ENCODE measurements around the gene LHFPL2.
"Not testable (repeated sequence)": the region's sequence is repeated elsewhere in the genome, so short reads cannot be mapped to it uniquely, and the experiment has no call there.

LHFPL2 gene

DNA sequence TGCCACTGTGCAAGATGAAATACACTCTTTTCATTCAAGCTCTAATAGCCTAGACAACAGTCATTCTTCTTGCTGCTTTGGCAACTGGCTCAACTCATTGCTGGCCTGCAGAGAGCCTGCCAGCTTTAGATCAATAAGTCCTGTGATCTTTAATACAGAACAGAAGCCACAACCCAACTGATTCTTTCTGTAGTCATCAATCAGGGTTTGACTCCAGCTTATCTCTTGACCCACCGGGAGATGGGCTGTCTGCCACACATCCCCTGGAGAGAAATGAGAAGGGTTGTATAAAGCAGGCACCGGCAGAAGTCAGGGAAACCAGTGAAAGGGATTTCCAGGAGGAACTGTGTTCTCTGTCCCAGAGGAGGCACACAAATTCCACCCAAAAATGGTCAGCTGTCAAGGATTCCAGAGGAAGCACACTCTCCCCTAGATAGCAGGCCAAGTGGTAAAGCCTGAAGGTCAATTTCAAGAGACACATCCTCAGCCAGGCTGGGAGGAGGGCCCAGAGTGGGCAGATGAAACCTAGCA lies 24.5 kb downstream of the LHFPL2 start:
- DNase-seq (ENCODE audit: extremely low read depth, low read depth) = no peak
- TF ChIP-seq, protein P1, sequence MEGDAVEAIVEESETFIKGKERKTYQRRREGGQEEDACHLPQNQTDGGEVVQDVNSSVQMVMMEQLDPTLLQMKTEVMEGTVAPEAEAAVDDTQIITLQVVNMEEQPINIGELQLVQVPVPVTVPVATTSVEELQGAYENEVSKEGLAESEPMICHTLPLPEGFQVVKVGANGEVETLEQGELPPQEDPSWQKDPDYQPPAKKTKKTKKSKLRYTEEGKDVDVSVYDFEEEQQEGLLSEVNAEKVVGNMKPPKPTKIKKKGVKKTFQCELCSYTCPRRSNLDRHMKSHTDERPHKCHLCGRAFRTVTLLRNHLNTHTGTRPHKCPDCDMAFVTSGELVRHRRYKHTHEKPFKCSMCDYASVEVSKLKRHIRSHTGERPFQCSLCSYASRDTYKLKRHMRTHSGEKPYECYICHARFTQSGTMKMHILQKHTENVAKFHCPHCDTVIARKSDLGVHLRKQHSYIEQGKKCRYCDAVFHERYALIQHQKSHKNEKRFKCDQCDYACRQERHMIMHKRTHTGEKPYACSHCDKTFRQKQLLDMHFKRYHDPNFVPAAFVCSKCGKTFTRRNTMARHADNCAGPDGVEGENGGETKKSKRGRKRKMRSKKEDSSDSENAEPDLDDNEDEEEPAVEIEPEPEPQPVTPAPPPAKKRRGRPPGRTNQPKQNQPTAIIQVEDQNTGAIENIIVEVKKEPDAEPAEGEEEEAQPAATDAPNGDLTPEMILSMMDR (IDR thresholded peaks at IDR 0.05; ENCODE audit: low read depth, low read length) = no peak

DNA sequence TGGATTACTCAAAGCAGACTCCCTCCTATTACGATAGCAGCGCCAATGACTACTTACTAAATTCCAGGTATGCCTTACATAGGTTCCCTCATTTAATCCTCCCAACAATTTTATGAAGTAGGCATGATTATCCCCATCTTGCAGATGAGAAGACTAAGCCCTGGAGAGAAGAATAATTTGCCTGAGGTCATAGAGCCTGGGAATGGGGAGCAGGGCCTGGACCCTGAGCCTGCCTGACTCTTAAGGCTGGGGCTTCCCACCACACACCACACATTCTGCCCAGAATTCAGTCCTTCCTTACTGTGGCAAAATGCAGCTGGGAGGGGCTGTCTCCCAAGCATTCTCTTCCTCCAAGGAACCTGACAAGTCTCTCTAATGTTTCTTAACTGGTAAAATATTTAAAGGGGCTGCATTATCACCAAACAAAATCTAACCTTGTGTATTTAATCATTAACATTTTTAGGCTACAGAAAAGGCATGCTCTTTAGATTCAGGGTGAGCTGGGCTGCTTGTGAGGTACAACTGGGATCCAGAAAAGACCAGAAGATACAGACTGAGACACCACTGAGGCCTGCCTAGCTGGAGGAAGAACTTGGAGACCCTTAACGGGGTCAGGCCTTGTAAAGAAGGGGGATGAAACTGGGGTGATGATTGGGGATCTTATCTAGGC lies 26.1 kb downstream of the LHFPL2 start:
- no peak for DNase-seq (ENCODE audit: extremely low read depth, low read depth)
- TF ChIP-seq, protein P1 (IDR thresholded peaks at IDR 0.05; ENCODE audit: low read depth, low read length) = no peak

DNA sequence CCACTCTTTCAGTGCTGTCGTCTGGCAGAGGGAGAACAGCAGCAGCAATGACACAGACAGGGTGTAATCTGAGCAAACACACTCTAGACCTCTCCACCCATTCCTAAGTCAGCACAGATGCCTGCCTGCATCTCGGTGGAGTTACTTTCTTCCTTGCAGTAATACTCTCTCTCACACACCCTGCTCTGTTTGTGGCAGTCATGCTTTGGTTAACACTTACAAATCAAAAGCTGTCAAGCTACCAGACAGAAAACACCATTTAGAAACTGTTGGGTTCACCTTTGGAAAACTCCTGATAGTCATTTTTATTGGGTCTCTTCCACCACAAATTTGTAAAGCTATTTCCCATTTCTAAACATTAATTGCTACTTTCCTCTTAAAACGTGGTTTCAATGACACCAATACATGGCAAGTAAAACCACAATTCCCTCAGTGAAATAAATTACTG lies 27.3 kb downstream of the LHFPL2 start:
- TF ChIP-seq, protein P1 (IDR thresholded peaks at IDR 0.05; ENCODE audit: low read depth, low read length) = no peak
- no peak for DNase-seq (ENCODE audit: extremely low read depth, low read depth)

DNA sequence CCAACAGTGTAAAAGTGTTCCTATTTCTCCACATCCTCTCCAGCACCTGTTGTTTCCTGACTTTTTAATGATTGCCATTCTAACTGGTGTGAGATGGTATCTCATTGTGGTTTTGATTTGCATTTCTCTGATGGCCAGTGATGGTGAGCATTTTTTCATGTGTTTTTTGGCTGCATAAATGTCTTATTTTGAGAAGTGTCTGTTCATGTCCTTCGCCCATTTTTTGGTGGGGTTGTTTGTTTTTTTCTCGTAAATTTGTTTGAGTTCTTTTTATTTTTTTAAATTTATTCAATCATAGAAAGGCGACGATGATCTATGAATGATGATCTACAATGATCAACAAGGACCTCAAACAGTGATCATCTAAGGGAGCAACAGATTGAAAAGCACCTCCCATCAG lies 28.5 kb downstream of the LHFPL2 start:
- DNase-seq (ENCODE audit: extremely low read depth, low read depth) = not testable (repeated sequence)

DNA sequence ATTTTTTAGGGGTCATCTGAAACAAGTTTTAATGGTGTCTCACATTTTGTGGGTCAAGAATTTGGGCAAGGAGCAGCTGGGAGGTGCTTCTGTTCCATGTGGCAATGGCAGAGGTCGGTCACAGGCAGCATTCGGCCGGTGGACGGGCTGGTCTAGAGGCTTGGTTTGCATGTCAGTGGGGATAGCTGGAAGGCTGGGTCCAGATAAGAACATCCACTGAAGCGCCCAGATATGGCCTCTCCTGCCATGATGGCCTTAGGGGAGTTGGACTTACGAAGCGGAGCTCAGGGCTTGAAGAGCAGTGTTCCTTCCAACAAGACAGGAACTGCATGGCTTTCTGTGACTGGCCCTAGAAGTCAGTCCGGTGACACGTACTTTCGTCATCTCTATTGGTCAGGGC lies 30.3 kb downstream of the LHFPL2 start:
- DNase-seq (ENCODE audit: extremely low read depth, low read depth) = no peak
- TF ChIP-seq, protein P1 (IDR thresholded peaks at IDR 0.05; ENCODE audit: low read depth, low read length) = no peak

DNA sequence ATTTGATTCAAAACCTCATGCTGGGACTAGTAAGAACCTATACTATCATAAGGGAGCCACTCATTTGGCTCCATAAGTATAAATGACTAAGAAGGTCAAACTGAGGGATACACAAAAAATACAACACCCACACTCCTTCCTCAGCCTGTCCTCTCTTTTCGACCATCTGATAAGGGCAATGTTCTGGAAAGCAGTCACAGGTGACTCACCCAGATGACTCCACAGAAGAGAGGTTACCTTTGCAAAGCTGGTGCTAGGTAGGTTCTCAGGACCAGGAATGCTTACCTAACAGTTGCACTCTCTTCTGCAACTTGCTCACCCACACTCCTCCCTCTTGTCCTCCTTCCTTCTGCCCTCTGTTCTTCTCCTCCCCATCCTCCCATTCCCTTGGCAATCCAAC lies 32.9 kb downstream of the LHFPL2 start:
- TF ChIP-seq, protein P1 (IDR thresholded peaks at IDR 0.05; ENCODE audit: low read depth, low read length) = no peak
- no peak for DNase-seq (ENCODE audit: extremely low read depth, low read depth)

DNA sequence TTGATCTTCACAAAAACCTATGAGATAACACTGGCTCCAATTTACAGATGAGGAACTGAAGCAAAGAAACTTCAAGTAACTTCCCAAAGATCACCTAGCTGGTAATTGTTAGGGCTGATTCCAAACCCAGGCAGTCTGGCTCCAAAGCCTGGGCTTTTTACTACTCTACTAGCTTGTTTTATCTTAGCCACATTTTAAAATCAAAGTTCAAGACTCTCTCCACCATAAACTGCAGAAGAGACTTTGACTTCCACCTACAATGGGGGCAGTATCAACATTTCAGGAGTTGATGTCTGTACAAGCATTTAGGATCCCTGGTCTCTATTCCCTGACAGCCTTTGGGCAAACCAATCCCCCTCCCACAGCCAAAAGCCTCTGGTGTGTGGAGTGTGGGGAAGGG lies 33.8 kb downstream of the LHFPL2 start:
- TF ChIP-seq, protein P1 (IDR thresholded peaks at IDR 0.05; ENCODE audit: low read depth, low read length) = no peak
- no peak for DNase-seq (ENCODE audit: extremely low read depth, low read depth)

DNA sequence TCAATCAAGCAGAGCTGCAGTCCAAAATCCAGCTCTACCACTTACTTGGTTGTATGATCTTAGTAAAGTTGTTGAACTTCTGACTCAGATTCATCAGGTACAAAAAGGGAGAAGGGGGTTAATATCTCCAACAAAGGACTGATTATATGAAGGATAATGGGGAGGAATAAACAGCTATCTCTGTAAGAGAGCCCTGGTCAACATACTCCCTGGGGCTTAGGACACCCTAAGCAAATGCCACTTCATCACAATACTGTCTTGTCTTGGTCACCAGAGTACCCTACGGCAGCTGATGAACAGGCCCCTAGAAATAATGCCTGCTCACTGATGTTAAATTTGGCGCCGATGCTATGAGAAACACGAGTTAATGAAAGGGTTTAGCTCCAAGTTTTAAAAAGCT lies 34.8 kb downstream of the LHFPL2 start:
- DNase-seq (ENCODE audit: extremely low read depth, low read depth) = no peak
- TF ChIP-seq, protein P1 (IDR thresholded peaks at IDR 0.05; ENCODE audit: low read depth, low read length) = no peak
